ENCODE measurements around the gene TRIO. TPM values are rescaled to one million over a fixed set of nuclear protein-coding genes. Genes with fewer than 3 reads are reported as not detected.

TRIO gene
- total and polyA plus RNA-seq, 10 of the 15 experiments (the other 5 are each of a cell fraction or from before 2014, with no cell fraction given): 5.1 to 96.4 (median 44.6) TPM

DNA sequence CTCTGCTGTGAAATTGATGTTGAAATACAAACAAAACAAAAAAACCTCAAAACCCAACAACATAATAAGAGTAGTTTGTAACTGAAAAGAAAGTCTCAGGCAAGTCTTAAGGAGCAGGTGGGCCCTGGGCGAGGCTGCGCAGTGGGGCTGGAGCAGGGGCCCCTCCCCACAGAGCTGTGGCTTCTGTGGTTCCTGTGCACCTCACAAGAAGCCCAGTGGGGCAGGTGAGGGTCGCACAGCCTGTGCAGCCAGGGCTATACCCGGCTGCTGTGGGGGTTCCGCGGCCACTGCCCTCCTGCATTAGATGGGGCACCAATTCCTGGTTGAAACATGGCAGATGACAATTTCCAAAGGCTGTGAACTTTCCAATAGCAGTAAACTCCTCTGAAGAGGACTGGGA is 75.3 kb downstream of the TRIO start:
- Histone ChIP-seq H3K36me3 (ENCODE audit: control insufficient read depth in 2 of 2, insufficient read depth in 2 of 2, low read length in 1 of 2) (peaks cover 0 to 1% of the 10 kb centered on the region in 2 experiments; a peak in 3 of 4 replicates), H3K9me3 (replicated peaks; ENCODE audit: control insufficient read depth, insufficient read depth, low read length) (no peaks in the 10 kb centered on the region), H3K4me2 (ENCODE audit: control insufficient read depth, insufficient read depth) (peak overlapping the region; percentile 46), H3K9ac (ENCODE audit: control insufficient read depth, insufficient read depth, low read length) (no peak overlapping the region), H3K79me2 (ENCODE audit: control insufficient read depth, insufficient read depth, low read length) (peaks cover 91% of the 10 kb centered on the region), H3K4me3 (no peak overlapping the region), H3K27me3 (replicated peaks in 1 of 2; ENCODE audit: control insufficient read depth in 2 of 2, insufficient read depth in 2 of 2, low read length in 1 of 2) (no peaks in the 10 kb centered on the region), H2AFZ (ENCODE audit: control insufficient read depth, low read depth, low read length) (no peak overlapping the region), H3K4me1 (ENCODE audit: control insufficient read depth, insufficient read depth, low read length) (peaks cover 64% of the 10 kb centered on the region), H3K27ac (ENCODE audit: control insufficient read depth, insufficient read depth) (0 out of 2 replicates have a peak overlapping the region, but pooled peaks have one; percentile 15), H4K20me1 (ENCODE audit: control insufficient read depth, insufficient read depth) (no peaks in the 10 kb centered on the region)
- intact Hi-C loops (cut with micrococcal nuclease; ENCODE audit: unreplicated experiment): no loop called here
- in situ Hi-C loops (cut with MboI): no loop called here
- no TSS peak for BruUV-seq (replicated peaks)
- DNase-seq (ENCODE audit: low read depth, low spot score) (no peak), FAIRE-seq (no peak), ATAC-seq (no peak)
- WGBS (ENCODE audit: insufficient coverage, insufficient replicate concordance, low lambda C conversion rate, missing lambda C conversion rate): 51% methylated on average over 6 of the region's 6 CpGs
- ChIA-PET RAD21 (ENCODE audit: unreplicated experiment) (interaction anchor here (0.9 to 12.4 kb wide), 5 partner anchors 9 to 69 kb away, joined by 3 to 373 read pairs (median 3); partner anchors contain the start of gene TRIO), CTCF (interaction anchor here (0.6 to 1.3 kb wide), 5 partner anchors 15 to 110 kb away, joined by 3 to 8 read pairs (median 6); no protein-coding TSS in a partner anchor), SMC1A (ENCODE audit: uncharacterized antibody, unreplicated experiment) (interaction anchor here (0.7 to 14.5 kb wide), 12 partner anchors 9 to 226 kb away, joined by 3 to 225 read pairs (median 4); partner anchors contain the start of gene TRIO), POLR2A (interaction anchor here (0.9 to 12.4 kb wide), 5 partner anchors 10 to 69 kb away, joined by 4 to 347 read pairs (median 6); partner anchors contain the start of gene TRIO)
- TF ChIP-seq GABPA (IDR thresholded peaks at IDR 0.05; ENCODE audit: low read depth): no peak
- TF ChIP-seq RUNX3 (IDR thresholded peaks at IDR 0.05; ENCODE audit: low read length): peak; percentile 76
- TF ChIP-seq CBFB (IDR thresholded peaks at IDR 0.05; ENCODE audit: low read depth): peak; percentile 49; the same call in 1 of the 2 replicates

DNA sequence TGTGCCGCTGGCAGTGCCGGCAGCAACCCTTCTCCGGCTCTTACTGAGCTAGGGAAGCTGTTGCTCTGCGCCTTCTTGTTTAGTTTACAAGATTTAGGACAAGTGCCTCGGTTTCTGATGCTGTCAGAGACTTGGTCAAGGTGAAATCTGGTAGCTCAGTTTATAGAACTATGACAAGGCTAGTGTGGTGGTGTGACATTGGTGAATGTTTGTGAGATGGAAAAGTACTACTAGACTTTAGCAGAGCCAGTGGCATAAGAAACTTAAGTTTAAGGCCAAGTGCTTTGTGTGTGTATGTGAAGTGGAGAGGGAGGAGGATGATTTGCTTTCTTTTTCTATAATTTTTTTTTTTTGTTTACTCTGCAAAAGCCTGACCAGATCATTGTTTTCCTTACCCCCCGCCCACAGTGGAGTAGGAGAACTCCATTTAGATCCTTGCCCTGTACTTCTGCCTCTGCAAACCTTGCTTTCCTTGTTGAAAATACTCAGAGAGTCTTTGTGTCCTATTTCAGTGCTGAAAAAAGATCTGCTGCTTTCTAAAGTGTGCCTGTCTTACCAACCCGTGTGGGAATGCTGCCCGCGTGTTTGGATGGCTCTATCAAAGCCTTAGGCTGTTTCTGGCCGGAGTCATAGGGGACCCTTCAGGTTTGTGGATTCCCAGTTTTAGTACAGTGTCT is 75.9 kb downstream of the TRIO start:
- no peaks in the 10 kb centered on the region for H3K27me3 ChIP-seq (replicated peaks in 1 of 2; ENCODE audit: control insufficient read depth in 2 of 2, insufficient read depth in 2 of 2, low read length in 1 of 2)
- POLR2A ChIA-PET: interaction anchor here (0.9 to 12.4 kb wide), 4 partner anchors 25 to 69 kb away, joined by 4 to 347 read pairs (median 6); partner anchors contain the start of gene TRIO
- in situ Hi-C loops (cut with MboI): no loop called here
- RAD21 ChIA-PET (ENCODE audit: unreplicated experiment): interaction anchor here (0.9 to 12.4 kb wide), 5 partner anchors 9 to 70 kb away, joined by 3 to 373 read pairs (median 3); partner anchors contain the start of gene TRIO
- CTCF ChIA-PET: interaction anchor here (0.6 to 1.3 kb wide), 4 partner anchors 14 to 110 kb away, joined by 3 to 8 read pairs (median 6); no protein-coding TSS in a partner anchor
- DNase-seq (ENCODE audit: low read depth, low spot score): no peak
- H4K20me1 ChIP-seq (ENCODE audit: control insufficient read depth, insufficient read depth): no peaks in the 10 kb centered on the region
- SMC1A ChIA-PET (ENCODE audit: uncharacterized antibody, unreplicated experiment): interaction anchor here (0.7 to 14.5 kb wide), 11 partner anchors 13 to 226 kb away, joined by 3 to 225 read pairs (median 3); partner anchors contain the start of gene TRIO
- ATAC-seq: 0 out of 3 replicates have a peak, but pooled peaks have one; percentile 6
- peak overlapping the region; percentile 39; the same call in 1 of the 2 replicates for H3K4me2 ChIP-seq (ENCODE audit: control insufficient read depth, insufficient read depth)
- 60% methylated on average over 10 of the region's 10 CpGs for WGBS (ENCODE audit: insufficient coverage, insufficient replicate concordance, low lambda C conversion rate, missing lambda C conversion rate)
- no peak for FAIRE-seq
- no TSS peak for BruUV-seq (replicated peaks)
- TF ChIP-seq KDM1A (IDR thresholded peaks at IDR 0.05; ENCODE audit: borderline replicate concordance): no peak
- peak overlapping the region; percentile 15; the same call in 1 of the 2 replicates for H3K27ac ChIP-seq (ENCODE audit: control insufficient read depth, insufficient read depth)
- peaks cover 0 to 1% of the 10 kb centered on the region in 2 experiments; a peak in 3 of 4 replicates for H3K36me3 ChIP-seq (ENCODE audit: control insufficient read depth in 2 of 2, insufficient read depth in 2 of 2, low read length in 1 of 2)
- H3K79me2 ChIP-seq (ENCODE audit: control insufficient read depth, insufficient read depth, low read length): peaks cover 90% of the 10 kb centered on the region
- no peak overlapping the region for H2AFZ ChIP-seq (ENCODE audit: control insufficient read depth, low read depth, low read length)
- H3K4me1 ChIP-seq (ENCODE audit: control insufficient read depth, insufficient read depth, low read length): peaks cover 60% of the 10 kb centered on the region
- intact Hi-C loops (cut with micrococcal nuclease; ENCODE audit: unreplicated experiment): no loop called here
- H3K4me3 ChIP-seq: no peak overlapping the region
- 0 out of 2 replicates have a peak overlapping the region, but pooled peaks have one; percentile 19 for H3K9ac ChIP-seq (ENCODE audit: control insufficient read depth, insufficient read depth, low read length)
- no peaks in the 10 kb centered on the region for H3K9me3 ChIP-seq (replicated peaks; ENCODE audit: control insufficient read depth, insufficient read depth, low read length)
